Measurements from ENCODE around the gene NATD1. TPM values are rescaled to one million over a fixed set of nuclear protein-coding genes. Genes with fewer than 3 reads are reported as not detected.

The NATD1 gene
- total and polyA plus RNA-seq, 2 experiments from 2014 or later = 2.1 to 8.1 TPM

DNA sequence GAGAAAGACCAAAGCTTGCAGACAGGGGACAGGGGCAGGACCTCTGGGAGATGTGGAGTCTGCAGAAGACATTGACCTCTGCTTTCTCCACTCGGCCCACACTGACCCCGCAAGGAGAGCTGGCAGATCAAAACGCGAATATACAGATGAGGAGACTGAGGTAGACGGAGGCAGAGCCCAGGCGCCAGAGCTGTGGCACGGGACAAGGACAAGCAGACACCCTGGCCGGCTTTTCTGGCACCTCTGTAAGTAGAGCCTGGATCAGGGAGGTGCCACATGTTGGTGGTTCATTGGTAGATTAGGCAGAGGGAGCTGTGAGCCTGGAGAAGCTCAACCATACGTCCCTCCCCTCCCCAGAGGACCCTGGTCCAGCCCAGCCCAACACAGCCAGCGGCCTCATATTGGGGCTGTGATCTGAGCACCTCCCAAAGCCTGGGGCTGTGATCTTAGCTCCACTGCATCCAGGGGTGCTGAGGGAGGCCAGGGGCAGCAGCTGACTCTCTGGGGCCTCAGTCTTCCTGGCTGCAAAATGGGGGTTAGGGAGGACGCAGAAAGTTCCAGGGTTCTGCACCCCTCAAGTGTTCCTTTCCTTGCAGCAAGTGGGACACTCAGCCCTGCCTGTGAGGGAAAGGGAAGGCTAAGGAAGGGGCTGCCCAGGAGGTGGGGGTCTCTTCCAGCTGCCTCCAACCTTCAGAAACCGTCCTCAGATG lies 4.0 kb downstream of the NATD1 start:
- H3K4me3 ChIP-seq = no peak overlapping the region
- H3K27me3 Mint-ChIP-seq (ENCODE audit: insufficient read depth, low read depth, poor library complexity) = peaks cover 11% of the 10 kb centered on the region
- no peaks in the 10 kb centered on the region for H3K9me2 ChIP-seq (ENCODE audit: insufficient read depth)
- no peak for ATAC-seq
- H3K27ac ChIP-seq (ENCODE audit: low read depth) = no peak overlapping the region
- H3K4me2 ChIP-seq = no peak overlapping the region
- no peak overlapping the region for H3K4me3 Mint-ChIP-seq
- DNase-seq (ENCODE audit: low spot score) = no peak
- H3K27me3 ChIP-seq (ENCODE audit: insufficient read depth) = peaks cover 5% of the 10 kb centered on the region; the same call in 1 of the 2 replicates
- H3F3A ChIP-seq (replicated peaks; ENCODE audit: low read depth) = no peaks in the 10 kb centered on the region
- H3K27ac Mint-ChIP-seq = no peak overlapping the region
- H3K4me1 Mint-ChIP-seq = peaks cover 5% of the 10 kb centered on the region; the same call in 2 of the 3 replicates
- no peaks in the 10 kb centered on the region for H3K36me3 ChIP-seq (ENCODE audit: insufficient read depth)
- TF ChIP-seq EZH2phosphoT487 (IDR thresholded peaks at IDR 0.05; ENCODE audit: unreplicated experiment) (no peak), EZH2 (IDR thresholded peaks at IDR 0.05; ENCODE audit: low read depth, unreplicated experiment) (no peak), NANOG (IDR thresholded peaks at IDR 0.05; ENCODE audit: borderline replicate concordance) (no peak), CREB1 (CRISPR knock-in tag; IDR thresholded peaks at IDR 0.05; ENCODE audit: low read depth) (no peak), STAT1 (IDR thresholded peaks at IDR 0.05; ENCODE audit: unreplicated experiment) (no peak)
- TF ChIP-seq, protein P1, sequence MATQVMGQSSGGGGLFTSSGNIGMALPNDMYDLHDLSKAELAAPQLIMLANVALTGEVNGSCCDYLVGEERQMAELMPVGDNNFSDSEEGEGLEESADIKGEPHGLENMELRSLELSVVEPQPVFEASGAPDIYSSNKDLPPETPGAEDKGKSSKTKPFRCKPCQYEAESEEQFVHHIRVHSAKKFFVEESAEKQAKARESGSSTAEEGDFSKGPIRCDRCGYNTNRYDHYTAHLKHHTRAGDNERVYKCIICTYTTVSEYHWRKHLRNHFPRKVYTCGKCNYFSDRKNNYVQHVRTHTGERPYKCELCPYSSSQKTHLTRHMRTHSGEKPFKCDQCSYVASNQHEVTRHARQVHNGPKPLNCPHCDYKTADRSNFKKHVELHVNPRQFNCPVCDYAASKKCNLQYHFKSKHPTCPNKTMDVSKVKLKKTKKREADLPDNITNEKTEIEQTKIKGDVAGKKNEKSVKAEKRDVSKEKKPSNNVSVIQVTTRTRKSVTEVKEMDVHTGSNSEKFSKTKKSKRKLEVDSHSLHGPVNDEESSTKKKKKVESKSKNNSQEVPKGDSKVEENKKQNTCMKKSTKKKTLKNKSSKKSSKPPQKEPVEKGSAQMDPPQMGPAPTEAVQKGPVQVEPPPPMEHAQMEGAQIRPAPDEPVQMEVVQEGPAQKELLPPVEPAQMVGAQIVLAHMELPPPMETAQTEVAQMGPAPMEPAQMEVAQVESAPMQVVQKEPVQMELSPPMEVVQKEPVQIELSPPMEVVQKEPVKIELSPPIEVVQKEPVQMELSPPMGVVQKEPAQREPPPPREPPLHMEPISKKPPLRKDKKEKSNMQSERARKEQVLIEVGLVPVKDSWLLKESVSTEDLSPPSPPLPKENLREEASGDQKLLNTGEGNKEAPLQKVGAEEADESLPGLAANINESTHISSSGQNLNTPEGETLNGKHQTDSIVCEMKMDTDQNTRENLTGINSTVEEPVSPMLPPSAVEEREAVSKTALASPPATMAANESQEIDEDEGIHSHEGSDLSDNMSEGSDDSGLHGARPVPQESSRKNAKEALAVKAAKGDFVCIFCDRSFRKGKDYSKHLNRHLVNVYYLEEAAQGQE (IDR thresholded peaks at IDR 0.05; ENCODE audit: unreplicated experiment) = no peak
- TF ChIP-seq, protein P2, sequence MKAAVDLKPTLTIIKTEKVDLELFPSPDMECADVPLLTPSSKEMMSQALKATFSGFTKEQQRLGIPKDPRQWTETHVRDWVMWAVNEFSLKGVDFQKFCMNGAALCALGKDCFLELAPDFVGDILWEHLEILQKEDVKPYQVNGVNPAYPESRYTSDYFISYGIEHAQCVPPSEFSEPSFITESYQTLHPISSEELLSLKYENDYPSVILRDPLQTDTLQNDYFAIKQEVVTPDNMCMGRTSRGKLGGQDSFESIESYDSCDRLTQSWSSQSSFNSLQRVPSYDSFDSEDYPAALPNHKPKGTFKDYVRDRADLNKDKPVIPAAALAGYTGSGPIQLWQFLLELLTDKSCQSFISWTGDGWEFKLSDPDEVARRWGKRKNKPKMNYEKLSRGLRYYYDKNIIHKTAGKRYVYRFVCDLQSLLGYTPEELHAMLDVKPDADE (IDR thresholded peaks at IDR 0.05) = no peak
- TF ChIP-seq, protein P3, sequence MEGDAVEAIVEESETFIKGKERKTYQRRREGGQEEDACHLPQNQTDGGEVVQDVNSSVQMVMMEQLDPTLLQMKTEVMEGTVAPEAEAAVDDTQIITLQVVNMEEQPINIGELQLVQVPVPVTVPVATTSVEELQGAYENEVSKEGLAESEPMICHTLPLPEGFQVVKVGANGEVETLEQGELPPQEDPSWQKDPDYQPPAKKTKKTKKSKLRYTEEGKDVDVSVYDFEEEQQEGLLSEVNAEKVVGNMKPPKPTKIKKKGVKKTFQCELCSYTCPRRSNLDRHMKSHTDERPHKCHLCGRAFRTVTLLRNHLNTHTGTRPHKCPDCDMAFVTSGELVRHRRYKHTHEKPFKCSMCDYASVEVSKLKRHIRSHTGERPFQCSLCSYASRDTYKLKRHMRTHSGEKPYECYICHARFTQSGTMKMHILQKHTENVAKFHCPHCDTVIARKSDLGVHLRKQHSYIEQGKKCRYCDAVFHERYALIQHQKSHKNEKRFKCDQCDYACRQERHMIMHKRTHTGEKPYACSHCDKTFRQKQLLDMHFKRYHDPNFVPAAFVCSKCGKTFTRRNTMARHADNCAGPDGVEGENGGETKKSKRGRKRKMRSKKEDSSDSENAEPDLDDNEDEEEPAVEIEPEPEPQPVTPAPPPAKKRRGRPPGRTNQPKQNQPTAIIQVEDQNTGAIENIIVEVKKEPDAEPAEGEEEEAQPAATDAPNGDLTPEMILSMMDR (conservative IDR thresholded peaks at IDR 0.05; ENCODE audit: low read depth in 2 of 2) = no peak
- no peaks in the 10 kb centered on the region for H3K36me3 Mint-ChIP-seq (ENCODE audit: low read depth)
- no peaks in the 10 kb centered on the region for H3K79me2 ChIP-seq (replicated peaks; ENCODE audit: insufficient read depth)
- no peaks in the 10 kb centered on the region; the same call in 2 of the 3 replicates for H3K9me3 Mint-ChIP-seq
- no peak overlapping the region for H2AFZ ChIP-seq
- H3K4me1 ChIP-seq (ENCODE audit: insufficient read depth) = peaks cover 9% of the 10 kb centered on the region; the same call in 1 of the 2 replicates
- no peaks in the 10 kb centered on the region for H4K20me1 ChIP-seq (replicated peaks; ENCODE audit: insufficient read depth)

Measured in GM23338 (cell line).